Naive thymus-derived CD8-positive, alpha-beta T cell (primary cell): ENCODE measurements around the gene RPL28. TPM values are rescaled to one million over a fixed set of nuclear protein-coding genes. Genes with fewer than 3 reads are reported as not detected.
"Not testable (repeated sequence)": the region's sequence is repeated elsewhere in the genome, so short reads cannot be mapped to it uniquely, and the experiment has no call there.

Source experiments
- ATAC-seq, 2 donors: fragments of 150-1000 bp; cut with Tn5 transposase in 1 of 2; sonication (Bioruptor Pico), chemical (Tn5 transposase) in 1 of 2; 1 replicate in 1 of 2; 2 replicates in 1 of 2; pipeline ENCODE4 v1.10.0; 2021; ENCODE audit warnings: mild to moderate bottlenecking in 2 of 2, moderate library complexity in 2 of 2
- POLR2A ChIA-PET: fragments of 350-600 bp; sonication (Branson Sonifier 250); formaldehyde crosslinking; loops from one replicate; lab custom pipeline; 2021; ENCODE audit warnings: antibody characterized with exemption; lab: Charles Lee
- DNase-seq, 10 donors: peaks; one replicate each; pipeline versions ENCODE4 v3.0.0 to v3.0.0-alpha.2; 2020 to 2022
- H3K27ac Mint-ChIP-seq, 10 donors: one replicate each; pipeline ENCODE4 v1.8.0; 2020 to 2022; ENCODE audit warnings: mild to moderate bottlenecking in 10 of 10, mixed read lengths in 10 of 10, moderate library complexity in 4 of 10, inconsistent platforms in 1 of 10
- H3K27me3 Mint-ChIP-seq, 5 donors: one replicate each; pipeline ENCODE4 v1.8.0; 2021 to 2022; ENCODE audit warnings: mixed read lengths in 5 of 5
- H3K36me3 Mint-ChIP-seq, 3 donors: one replicate each; pipeline ENCODE4 v1.8.0; 2020 to 2022; ENCODE audit warnings: mixed read lengths in 3 of 3, mild to moderate bottlenecking in 2 of 3, inconsistent platforms in 1 of 3
- H3K4me1 Mint-ChIP-seq, 4 donors: one replicate each; pipeline ENCODE4 v1.8.0; 2021 to 2022; ENCODE audit warnings: mixed read lengths in 4 of 4
- H3K4me3 Mint-ChIP-seq, 10 donors: one replicate each; pipeline ENCODE4 v1.8.0; 2020 to 2022; ENCODE audit warnings: mild to moderate bottlenecking in 10 of 10, mixed read lengths in 10 of 10, moderate library complexity in 6 of 10, inconsistent platforms in 1 of 10
- H3K9me3 Mint-ChIP-seq, 9 donors: one replicate each; pipeline ENCODE4 v1.8.0; 2020 to 2022; ENCODE audit warnings: mixed read lengths in 9 of 9, mild to moderate bottlenecking in 3 of 9, inconsistent platforms in 1 of 9, moderate library complexity in 1 of 9
- polyA plus RNA-seq, 3 donors: library from polyadenylated mRNA; unstranded; fragments of 300-500 nt; fragmentation: Illumina TruSeq; gene quantifications; one replicate each; pipeline ENCODE4 v1.2.3, GENCODE V29; 2021
- total RNA-seq, 8 experiments: library from RNA in 2 of 8; stranded (reverse) in 2 of 8; gene quantifications; one replicate each; pipeline ENCODE4 v1.2.3 and lab custom pipeline; 2021 to 2026

RPL28 gene
- total and polyA plus RNA-seq, 5 experiments from 2014 or later, result 559 to 2,995 (median 1,017) TPM

DNA sequence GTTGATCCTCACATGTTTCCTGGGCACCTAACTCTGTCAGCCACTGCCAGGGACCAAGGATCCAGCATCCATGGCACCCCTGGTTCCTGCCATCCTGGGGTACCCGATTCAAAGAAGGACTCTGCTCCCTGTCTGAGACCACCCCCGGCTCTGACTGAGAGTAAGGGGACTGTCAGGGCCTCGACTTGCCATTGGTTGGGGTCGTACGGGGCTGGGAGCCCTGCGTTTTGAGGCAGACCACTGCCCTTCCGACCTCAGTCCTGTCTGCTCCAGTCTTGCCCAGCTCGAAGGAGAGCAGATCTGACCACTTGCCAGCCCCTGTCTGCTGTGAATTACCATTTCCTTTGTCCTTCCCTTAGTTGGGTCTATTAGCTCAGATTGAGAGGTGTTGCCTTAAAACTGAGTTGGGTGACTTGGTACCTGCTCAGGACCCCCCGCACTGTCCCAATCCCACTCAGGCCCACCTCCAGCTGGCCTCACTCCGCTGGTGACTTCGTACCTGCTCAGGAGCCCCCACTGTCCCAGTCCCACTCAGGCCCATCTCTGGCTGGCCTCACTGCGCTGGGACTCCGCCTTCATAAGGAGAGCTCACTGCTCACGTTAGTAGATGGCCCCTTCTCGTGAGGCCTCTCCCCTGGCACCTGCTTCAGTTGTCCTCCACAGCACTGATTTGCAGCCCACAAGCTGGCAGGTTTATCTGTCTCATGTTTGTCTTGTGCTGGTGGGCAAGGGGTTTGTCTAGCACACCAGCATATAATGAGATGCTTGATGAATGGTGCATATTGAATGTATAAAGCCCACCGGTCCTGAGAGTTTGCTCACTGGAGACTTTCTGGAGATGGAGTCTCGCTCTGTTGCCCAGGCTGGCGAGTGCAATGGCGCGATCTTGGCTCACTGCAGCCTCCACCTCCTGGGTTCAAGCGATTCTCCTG lies 3.9 kb downstream of the RPL28 start:
- H3K9me3 Mint-ChIP-seq, result peaks cover 0 to 2% (median 0%) of the 10 kb centered on the region in 9 donors
- DNase-seq (peak in 1 of 10 donors; percentile 27), ATAC-seq (no peak)
- H3K36me3 Mint-ChIP-seq, result peaks cover 9 to 56% (median 21%) of the 10 kb centered on the region in 3 donors
- H3K27me3 Mint-ChIP-seq, result no peaks in the 10 kb centered on the region
- H3K4me1 Mint-ChIP-seq, result peaks cover 25 to 70% (median 64%) of the 10 kb centered on the region in 4 donors
- H3K4me3 Mint-ChIP-seq, result peak overlapping the region; percentile 45 to 99 (median 68)
- peak overlapping the region in 9 of 10 donors; percentile 24 to 86 (median 60) for H3K27ac Mint-ChIP-seq
- POLR2A ChIA-PET, result interaction anchor here (3.3 to 12.9 kb wide), 2 partner anchors 9 to 17 kb away, joined by 19 to 181 read pairs; partner anchors contain the start of gene UBE2S

DNA sequence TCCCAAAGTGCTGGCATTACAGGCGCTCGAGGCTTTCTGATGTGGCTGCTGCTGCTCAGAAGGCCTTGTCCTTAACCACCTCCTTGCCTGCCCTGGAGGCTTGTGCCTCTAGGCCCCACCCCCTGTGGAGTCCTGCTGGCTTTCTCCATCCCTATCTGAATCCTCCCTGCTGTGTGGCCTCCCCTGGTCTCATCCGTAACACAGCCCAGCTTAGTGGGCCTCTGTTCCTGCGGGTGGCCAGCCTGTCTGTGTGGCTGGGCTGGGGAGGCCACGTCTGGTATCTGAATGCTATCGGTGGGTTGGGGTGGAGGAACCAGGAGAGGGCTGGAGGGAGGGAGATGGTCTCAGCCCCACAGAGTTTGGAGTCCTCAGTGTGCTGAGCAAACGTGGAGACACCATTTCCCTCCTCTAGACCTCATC lies 4.7 kb downstream of the RPL28 start:
- ATAC-seq, result no peak

GRCh38 chr19:55391191-55391670 lies 5.5 kb downstream of the RPL28 start:
- no peak for DNase-seq
- H3K27ac Mint-ChIP-seq, result peak overlapping the region in 6 of 10 donors; percentile 33 to 89 (median 82)
- H3K4me1 Mint-ChIP-seq, result peaks cover 21 to 59% (median 54%) of the 10 kb centered on the region in 4 donors
- POLR2A ChIA-PET, result interaction anchor here (0.8 to 12.9 kb wide), 3 partner anchors 15 to 88 kb away, joined by 3 to 181 read pairs (median 3); partner anchors contain the start of genes KMT5C and UBE2S
- H3K9me3 Mint-ChIP-seq, result no peaks in the 10 kb centered on the region
- H3K4me3 Mint-ChIP-seq, result no peak overlapping the region
- ATAC-seq, result peak in 1 of 2 donors; percentile 26
- H3K36me3 Mint-ChIP-seq, result peaks cover 3 to 50% (median 21%) of the 10 kb centered on the region in 3 donors
- no peaks in the 10 kb centered on the region for H3K27me3 Mint-ChIP-seq

More for the DNA sequence above, 4.7 kb downstream of the RPL28 start:
- Mint-ChIP-seq H3K4me3 (peak overlapping the region in 2 of 10 donors; percentile 24 to 66), H3K27me3 (no peaks in the 10 kb centered on the region), H3K27ac (peak overlapping the region in 9 of 10 donors; percentile 32 to 89 (median 81)), H3K36me3 (peaks cover 9 to 56% (median 21%) of the 10 kb centered on the region in 3 donors), H3K9me3 (peaks cover 0 to 2% (median 0%) of the 10 kb centered on the region in 9 donors), H3K4me1 (peaks cover 25 to 64% (median 59%) of the 10 kb centered on the region in 4 donors)
- POLR2A ChIA-PET, result interaction anchor here (0.8 to 12.9 kb wide), 3 partner anchors 16 to 87 kb away, joined by 3 to 181 read pairs (median 3); partner anchors contain the start of genes KMT5C and UBE2S
- DNase-seq, result no peak

- Mint-ChIP-seq H3K9me3 (no peaks in the 10 kb centered on the region), H3K4me1 (peaks cover 18 to 53% (median 47%) of the 10 kb centered on the region in 4 donors), H3K4me3 (no peak overlapping the region), H3K27ac (peak overlapping the region in 9 of 10 donors; percentile 18 to 68 (median 60)), H3K27me3 (no peaks in the 10 kb centered on the region), H3K36me3 (peaks cover 0 to 44% (median 14%) of the 10 kb centered on the region in 3 donors)
- DNase-seq, result no peak
- no peak for ATAC-seq
- POLR2A ChIA-PET, result interaction anchor here (1.1 to 12.9 kb wide), 2 partner anchors 15 to 89 kb away, joined by 3 to 181 read pairs; partner anchors contain the start of gene UBE2S
Measured at GRCh38 chr19:55391702-55392615, 6.2 kb downstream of the RPL28 start.

GRCh38 chr19:55392820-55393761 lies 7.4 kb downstream of the RPL28 start:
- peaks cover 17 to 44% (median 38%) of the 10 kb centered on the region in 4 donors for H3K4me1 Mint-ChIP-seq
- POLR2A ChIA-PET, result interaction anchor here (12.9 kb wide), 1 partner anchor 13 kb away, joined by 181 read pairs; the partner anchor contains the start of gene UBE2S
- DNase-seq, result no peak

DNA sequence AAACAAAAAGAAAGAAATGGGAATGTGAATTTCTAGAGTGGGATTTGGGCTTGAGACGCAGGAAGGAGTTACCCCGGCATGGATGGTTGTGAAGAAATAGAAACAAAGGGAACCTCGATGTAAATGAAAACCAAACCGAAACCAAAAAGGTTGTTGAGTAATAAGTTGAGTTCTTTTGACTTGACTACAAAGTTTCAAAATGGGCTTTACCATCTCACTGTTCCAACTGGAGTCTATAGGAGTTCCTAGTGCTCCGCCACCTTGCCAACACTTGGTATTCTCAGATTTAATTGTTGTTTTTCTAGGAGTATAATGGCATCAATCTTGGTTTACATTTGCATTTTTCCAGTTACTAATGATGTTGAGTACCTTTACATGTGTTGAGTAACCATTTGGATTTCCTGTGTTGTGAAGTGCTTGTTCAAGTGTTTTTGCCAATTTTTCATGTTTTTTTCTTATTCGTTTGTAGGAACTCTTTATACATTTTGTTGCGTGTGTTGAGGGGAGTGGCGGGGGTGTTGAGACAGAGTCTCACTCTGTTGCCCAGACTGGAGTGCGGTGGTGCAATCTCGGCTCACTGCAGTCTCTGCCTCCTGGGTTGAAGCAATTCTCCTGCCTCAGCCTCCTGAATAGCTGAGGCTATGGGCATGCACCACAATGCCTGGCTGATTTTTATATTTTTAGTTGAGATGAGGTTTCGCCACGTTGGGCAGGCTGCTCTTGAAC lies 12.6 kb downstream of the RPL28 start:
- ATAC-seq (no peak), DNase-seq (no peak)
- no peaks in the 10 kb centered on the region for H3K27me3 Mint-ChIP-seq
- H3K4me3 Mint-ChIP-seq, result peak overlapping the region in 1 of 10 donors; percentile 12
- peaks cover 0 to 27% (median 9%) of the 10 kb centered on the region in 3 donors for H3K36me3 Mint-ChIP-seq
- peak overlapping the region in 1 of 10 donors; percentile 5 for H3K27ac Mint-ChIP-seq
- POLR2A ChIA-PET, result interaction anchor here (2.1 to 4.6 kb wide), 2 partner anchors 9 to 11 kb away, joined by 5 to 19 read pairs; partner anchors contain the start of gene UBE2S
- no peaks in the 10 kb centered on the region for H3K9me3 Mint-ChIP-seq
- peaks cover 0 to 10% (median 6%) of the 10 kb centered on the region in 4 donors for H3K4me1 Mint-ChIP-seq

More at GRCh38 chr19:55392820-55393761, 7.4 kb downstream of the RPL28 start:
- Mint-ChIP-seq H3K27me3 (no peaks in the 10 kb centered on the region), H3K36me3 (peaks cover 0 to 33% (median 8%) of the 10 kb centered on the region in 3 donors), H3K4me3 (no peak overlapping the region), H3K9me3 (no peaks in the 10 kb centered on the region), H3K27ac (peak overlapping the region in 8 of 10 donors; percentile 4 to 81 (median 58))
- ATAC-seq, result no peak

DNA sequence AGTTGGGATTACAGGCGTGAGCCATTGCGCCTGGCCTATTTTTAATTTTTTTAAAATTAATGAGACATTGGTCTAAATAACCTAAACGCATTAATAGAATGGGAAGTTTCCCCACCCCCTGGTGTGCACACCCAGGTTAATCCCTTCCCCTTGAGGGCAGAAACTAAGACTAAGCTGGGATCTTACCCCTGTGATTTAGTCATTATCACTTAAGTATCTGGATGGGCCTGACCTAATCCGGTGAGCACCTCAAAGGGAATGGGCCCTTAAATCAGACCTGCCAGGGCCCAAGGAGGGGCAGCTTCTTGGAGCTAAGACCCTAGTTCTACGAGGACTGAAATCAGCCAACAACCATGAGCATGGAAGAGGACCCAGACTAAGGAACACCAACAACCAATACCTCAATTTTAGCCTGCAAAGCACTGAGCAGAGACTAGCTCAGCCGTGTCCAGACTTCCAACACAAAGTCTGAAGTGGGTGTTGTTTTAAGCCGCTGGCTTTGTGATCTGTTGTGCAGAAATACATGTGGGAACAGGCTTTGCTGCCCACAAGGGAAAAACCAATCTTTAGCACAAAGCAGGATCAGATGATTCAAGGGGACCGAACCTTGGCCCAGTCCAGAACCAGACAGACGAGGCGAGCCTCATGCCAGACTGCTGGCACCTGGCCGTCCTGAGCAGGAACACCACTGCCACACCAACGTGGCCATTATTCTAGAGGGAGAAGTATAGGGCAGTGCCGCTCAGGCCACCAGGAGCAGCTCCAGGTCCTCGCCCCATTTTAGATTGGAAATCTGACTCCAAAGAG lies 14.8 kb downstream of the RPL28 start:
- no peaks in the 10 kb centered on the region for H3K27me3 Mint-ChIP-seq
- POLR2A ChIA-PET, result interaction anchor here (4.6 kb wide), 1 partner anchor 13 kb away, joined by 19 read pairs; no protein-coding TSS in a partner anchor
- no peak overlapping the region for H3K27ac Mint-ChIP-seq
- no peaks in the 10 kb centered on the region for H3K9me3 Mint-ChIP-seq
- peaks cover 2 to 17% (median 8%) of the 10 kb centered on the region in 4 donors for H3K4me1 Mint-ChIP-seq
- H3K4me3 Mint-ChIP-seq, result no peak overlapping the region
- DNase-seq, result no peak
- peaks cover 0 to 39% (median 10%) of the 10 kb centered on the region in 3 donors for H3K36me3 Mint-ChIP-seq
- ATAC-seq, result no peak

DNA sequence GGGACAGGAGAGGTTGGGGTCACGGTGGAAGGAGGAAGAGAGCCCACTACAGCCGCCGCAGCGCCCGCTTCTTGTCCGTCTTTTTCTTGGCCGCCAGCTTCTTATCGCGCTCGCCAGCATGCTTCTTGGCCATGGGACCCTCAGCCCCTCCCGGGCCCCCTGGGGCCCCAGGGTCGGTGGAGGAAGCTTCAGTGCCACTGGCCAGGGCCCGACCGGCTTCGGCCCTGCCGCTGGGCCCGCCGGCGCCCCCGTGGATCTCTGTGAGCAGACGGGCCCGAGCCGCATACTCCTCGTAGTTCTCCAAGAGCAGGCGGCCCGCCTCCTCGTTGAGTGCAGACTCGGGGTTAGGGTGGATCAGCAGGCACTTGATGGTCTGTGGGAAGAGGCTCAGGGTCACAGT lies 15.7 kb downstream of the RPL28 start:
- DNase-seq, H3K4me3 Mint-ChIP-seq, H3K9me3 Mint-ChIP-seq, H3K27me3 Mint-ChIP-seq, ATAC-seq, H3K27ac Mint-ChIP-seq: not testable (repeated sequence)
- Mint-ChIP-seq H3K4me1 (peaks cover 11 to 26% (median 17%) of the 10 kb centered on the region in 4 donors), H3K36me3 (peaks cover 0 to 47% (median 17%) of the 10 kb centered on the region in 3 donors)
- POLR2A ChIA-PET, result interaction anchor here (10.0 kb wide), 1 partner anchor 13 kb away, joined by 181 read pairs; the partner anchor contains the start of genes RPL28 and TMEM238

DNA sequence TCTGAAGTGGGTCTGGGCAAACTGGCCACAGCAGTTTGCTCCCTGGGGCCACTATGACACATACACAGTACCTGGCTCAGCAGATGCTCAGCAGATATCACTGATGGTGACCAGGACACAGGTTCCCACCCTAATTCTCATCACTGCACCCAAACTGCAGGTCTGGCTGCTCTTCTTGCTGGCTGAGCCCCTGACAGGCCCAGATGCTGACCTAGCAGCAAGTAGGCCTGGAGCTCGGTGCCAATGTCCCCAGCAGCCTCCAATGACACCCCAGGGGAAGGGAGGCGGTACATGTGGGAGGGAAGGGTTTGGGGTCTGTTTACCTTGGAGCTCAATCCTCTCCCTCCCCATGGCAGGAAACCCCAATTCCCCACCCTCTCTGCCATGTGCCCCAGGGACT lies 16.8 kb downstream of the RPL28 start:
- ATAC-seq, result no peak
- Mint-ChIP-seq H3K9me3 (no peaks in the 10 kb centered on the region), H3K27me3 (no peaks in the 10 kb centered on the region), H3K4me1 (peaks cover 16 to 28% (median 22%) of the 10 kb centered on the region in 4 donors), H3K27ac (no peak overlapping the region), H3K36me3 (peaks cover 0 to 49% (median 17%) of the 10 kb centered on the region in 3 donors), H3K4me3 (no peak overlapping the region)
- DNase-seq, result no peak
- POLR2A ChIA-PET, result interaction anchor here (10.0 kb wide), 1 partner anchor 14 kb away, joined by 181 read pairs; the partner anchor contains the start of genes RPL28 and TMEM238
